Measurements from ENCODE around the gene MLIP.

DNA sequence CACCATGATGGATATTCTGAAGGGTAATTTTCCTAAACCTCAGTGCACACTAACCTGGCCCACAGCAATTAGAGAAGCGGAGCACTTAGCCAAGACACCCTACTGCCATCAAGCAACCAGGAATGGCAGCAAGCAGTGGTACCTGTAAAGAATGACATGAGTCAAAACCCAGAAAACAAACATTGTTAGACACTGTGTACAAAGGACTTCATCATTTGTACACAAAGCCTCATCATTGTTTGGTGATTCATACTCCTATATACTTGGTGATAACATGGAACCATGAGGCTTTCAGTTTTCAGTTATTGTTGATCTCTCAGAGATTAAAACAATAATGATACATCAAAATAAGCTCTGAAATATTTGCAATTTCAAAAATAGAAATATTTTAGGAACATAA is 74.6 kb downstream of the MLIP start:
- TF ChIP-seq, protein P1, sequence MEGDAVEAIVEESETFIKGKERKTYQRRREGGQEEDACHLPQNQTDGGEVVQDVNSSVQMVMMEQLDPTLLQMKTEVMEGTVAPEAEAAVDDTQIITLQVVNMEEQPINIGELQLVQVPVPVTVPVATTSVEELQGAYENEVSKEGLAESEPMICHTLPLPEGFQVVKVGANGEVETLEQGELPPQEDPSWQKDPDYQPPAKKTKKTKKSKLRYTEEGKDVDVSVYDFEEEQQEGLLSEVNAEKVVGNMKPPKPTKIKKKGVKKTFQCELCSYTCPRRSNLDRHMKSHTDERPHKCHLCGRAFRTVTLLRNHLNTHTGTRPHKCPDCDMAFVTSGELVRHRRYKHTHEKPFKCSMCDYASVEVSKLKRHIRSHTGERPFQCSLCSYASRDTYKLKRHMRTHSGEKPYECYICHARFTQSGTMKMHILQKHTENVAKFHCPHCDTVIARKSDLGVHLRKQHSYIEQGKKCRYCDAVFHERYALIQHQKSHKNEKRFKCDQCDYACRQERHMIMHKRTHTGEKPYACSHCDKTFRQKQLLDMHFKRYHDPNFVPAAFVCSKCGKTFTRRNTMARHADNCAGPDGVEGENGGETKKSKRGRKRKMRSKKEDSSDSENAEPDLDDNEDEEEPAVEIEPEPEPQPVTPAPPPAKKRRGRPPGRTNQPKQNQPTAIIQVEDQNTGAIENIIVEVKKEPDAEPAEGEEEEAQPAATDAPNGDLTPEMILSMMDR (IDR thresholded peaks at IDR 0.05) = no peak
- no peak for TF ChIP-seq ZFX (IDR thresholded peaks at IDR 0.05; ENCODE audit: borderline replicate concordance)

Data from 22Rv1 (cell line).